K562 (cell line): ENCODE results near the gene NLGN4Y.

Source experiments
- CREB1 ChIP-seq, 2 experiments: sonication (generic) in 1 of 2; formaldehyde crosslinking in 1 of 2; IDR thresholded peaks; 2 replicates each; pipeline versions ENCODE4 v1.6.1 to v1.8.0; 2012 to 2022; ENCODE audit warnings: inconsistent platforms in 1 of 2, mild to moderate bottlenecking in 1 of 2, missing genetic modification reagents in 1 of 2, moderate library complexity in 1 of 2
- EZH2 ChIP-seq: IDR thresholded peaks from 2 replicates; pipeline ENCODE4 v1.6.1; 2012; ENCODE audit warnings: low read depth, mild to moderate bottlenecking, inconsistent platforms, low read length, borderline replicate concordance
- MAX ChIP-seq: sonication (generic); formaldehyde crosslinking; IDR thresholded peaks from 2 replicates; pipeline ENCODE4 v1.9.0; 2022; ENCODE audit warnings: mild to moderate bottlenecking, missing genetic modification reagents
- PHB2 ChIP-seq: fragments of 450-650 bp; IDR thresholded peaks from 2 replicates; pipeline ENCODE4 v1.6.1; 2017; ENCODE audit warnings: low read depth
- SAFB2 ChIP-seq: fragments of 200-400 bp; formaldehyde crosslinking; IDR thresholded peaks from 2 replicates; pipeline ENCODE4 v1.6.1; 2018; ENCODE audit warnings: borderline replicate concordance, low read length, low read depth, moderate library complexity; ENCODE audit not compliant: severe bottlenecking
- TEAD4 ChIP-seq, 2 experiments: sonication (generic) in 1 of 2; formaldehyde crosslinking in 1 of 2; IDR thresholded peaks; 2 replicates each; pipeline versions ENCODE4 v1.6.1 to v1.8.0; 2012 to 2022; ENCODE audit warnings: borderline replicate concordance in 1 of 2, inconsistent platforms in 1 of 2, low read length in 1 of 2, mild to moderate bottlenecking in 1 of 2, missing genetic modification reagents in 1 of 2
- TFE3 ChIP-seq: fragments of 450-650 bp; formaldehyde crosslinking; IDR thresholded peaks from 2 replicates; pipeline ENCODE4 v1.4.0; 2020; ENCODE audit warnings: mild to moderate bottlenecking, mixed read lengths
- ZNF124 ChIP-seq: sonication (generic); formaldehyde crosslinking; IDR thresholded peaks from 2 replicates; pipeline ENCODE4 v1.8.1; 2022; ENCODE audit warnings: missing genetic modification reagents
- ZNF175 ChIP-seq: fragments of 200-800 bp; sonication (Bioruptor generic); IDR thresholded peaks from 2 replicates; pipeline ENCODE4 v1.6.1; 2016; ENCODE audit warnings: low read depth, mild to moderate bottlenecking, missing genetic modification characterization, missing compliant biosample characterization
- ZNF518B ChIP-seq: fragments of 250-450 bp; sonication (Bioruptor Pico); IDR thresholded peaks from 2 replicates; pipeline ENCODE4 v1.5.0; 2021; ENCODE audit warnings: mild to moderate bottlenecking, moderate library complexity
- ZNF644 ChIP-seq: fragments of 200-800 bp; sonication (Bioruptor generic); IDR thresholded peaks from 2 replicates; pipeline ENCODE4 v1.6.1; 2016; ENCODE audit warnings: low read depth, missing genetic modification characterization, missing compliant biosample characterization
- TF ChIP-seq, protein P1 (sequence below): fragments of 450-650 bp; conservative IDR thresholded peaks from 2 replicates; pipeline ENCODE4 v1.6.1; 2016; ENCODE audit warnings: missing genetic modification characterization, low read depth, mild to moderate bottlenecking, missing compliant biosample characterization, moderate library complexity

DNA sequence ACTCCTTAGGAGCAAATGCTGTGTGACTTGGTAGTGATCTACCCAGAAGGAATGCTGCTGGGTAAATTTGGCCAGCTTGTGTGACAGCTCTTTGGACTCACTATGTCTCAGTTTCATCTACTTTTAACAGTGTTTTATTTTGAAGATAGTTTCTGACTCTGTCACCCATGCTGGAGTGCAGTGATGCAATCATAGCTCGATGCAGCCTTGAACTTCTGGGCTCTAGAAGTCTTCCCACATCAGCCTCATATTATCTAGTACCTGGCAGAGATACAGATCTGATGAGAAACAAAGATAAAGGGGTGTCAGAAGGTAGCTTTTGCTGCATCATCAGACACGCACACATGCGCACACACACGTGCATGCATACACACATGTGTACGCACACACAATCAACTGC, 19.2 kb downstream of the NLGN4Y start:
- TF ChIP-seq TEAD4 (IDR thresholded peaks at IDR 0.05; ENCODE audit: low read length) (no peak), TEAD4 (CRISPR knock-in tag; IDR thresholded peaks at IDR 0.05; ENCODE audit: borderline replicate concordance) (no peak), ZNF644 (no peak), SAFB2 (no peak), PHB2 (no peak), ZNF124 (CRISPR knock-in tag) (no peak), ZNF175 (CRISPR knock-in tag) (no peak), EZH2 (no peak), MAX (CRISPR knock-in tag) (no peak), ZNF518B (CRISPR knock-in tag) (no peak), CREB1 (IDR thresholded peaks at IDR 0.05) (no peak), CREB1 (CRISPR knock-in tag; IDR thresholded peaks at IDR 0.05) (no peak), TFE3 (CRISPR knock-in tag) (no peak)
- TF ChIP-seq, protein P1, sequence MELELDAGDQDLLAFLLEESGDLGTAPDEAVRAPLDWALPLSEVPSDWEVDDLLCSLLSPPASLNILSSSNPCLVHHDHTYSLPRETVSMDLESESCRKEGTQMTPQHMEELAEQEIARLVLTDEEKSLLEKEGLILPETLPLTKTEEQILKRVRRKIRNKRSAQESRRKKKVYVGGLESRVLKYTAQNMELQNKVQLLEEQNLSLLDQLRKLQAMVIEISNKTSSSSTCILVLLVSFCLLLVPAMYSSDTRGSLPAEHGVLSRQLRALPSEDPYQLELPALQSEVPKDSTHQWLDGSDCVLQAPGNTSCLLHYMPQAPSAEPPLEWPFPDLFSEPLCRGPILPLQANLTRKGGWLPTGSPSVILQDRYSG (tag), result no peak
